Measurements from ENCODE around the gene NCOA4.
"Not testable (repeated sequence)": the region's sequence is repeated elsewhere in the genome, so short reads cannot be mapped to it uniquely, and the experiment has no call there.

Gene NCOA4

DNA sequence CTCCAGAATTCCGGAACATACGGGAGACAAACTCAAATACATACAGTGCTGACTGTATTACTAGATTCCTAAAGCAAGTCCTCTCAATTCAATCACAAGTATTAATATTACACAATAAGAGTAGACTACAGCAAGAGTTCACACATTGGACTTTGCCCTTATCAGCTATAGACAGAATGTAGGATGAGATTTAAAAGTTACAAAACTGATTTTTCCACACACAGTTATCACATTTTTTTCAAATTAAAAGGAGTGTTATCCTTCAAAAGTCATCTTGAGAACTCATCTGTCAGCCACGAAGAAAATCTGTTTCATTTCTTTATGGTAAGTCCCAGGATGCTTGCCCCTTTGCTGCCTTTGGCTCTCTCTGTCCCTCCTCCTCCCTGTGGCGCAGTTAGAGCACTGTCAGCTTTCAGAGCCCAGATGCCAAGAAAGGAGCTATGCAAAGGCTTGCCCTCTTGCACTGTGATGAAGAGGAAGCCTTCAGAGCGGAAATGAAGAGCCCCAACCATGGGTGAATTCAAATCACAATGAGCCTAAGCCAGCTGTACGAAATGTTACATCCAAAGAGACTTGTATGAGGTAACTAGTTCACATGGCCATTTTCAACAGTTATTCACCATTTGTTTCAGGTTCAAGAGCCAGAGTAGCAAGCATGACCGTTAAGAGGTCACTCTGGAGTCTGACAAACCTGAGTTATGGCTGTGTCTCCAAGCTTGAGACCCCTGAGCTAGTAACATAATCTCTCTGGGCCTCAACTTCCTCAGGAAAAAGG is 10.7 kb downstream of the NCOA4 start:
- peak; percentile 35 for DNase-seq (ENCODE audit: low spot score)

DNA sequence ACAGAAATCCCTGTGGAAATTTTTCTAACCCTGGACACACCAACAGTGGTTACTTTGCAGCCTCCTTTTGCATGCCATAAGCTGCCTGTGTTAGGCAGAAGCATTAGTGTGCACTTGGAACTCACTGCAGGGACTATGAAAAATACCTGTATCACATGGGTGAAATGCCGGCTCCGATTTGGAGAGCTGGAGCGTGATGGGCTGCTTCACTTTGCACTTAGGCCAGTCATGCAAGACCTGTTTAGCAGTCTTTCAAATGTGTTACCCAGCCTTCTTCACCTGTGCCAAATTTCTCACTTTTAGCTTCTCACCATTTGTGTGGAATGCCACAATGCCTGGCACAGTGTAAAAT is 11.3 kb downstream of the NCOA4 start:
- peak; percentile 63 for DNase-seq (ENCODE audit: low spot score)

DNA sequence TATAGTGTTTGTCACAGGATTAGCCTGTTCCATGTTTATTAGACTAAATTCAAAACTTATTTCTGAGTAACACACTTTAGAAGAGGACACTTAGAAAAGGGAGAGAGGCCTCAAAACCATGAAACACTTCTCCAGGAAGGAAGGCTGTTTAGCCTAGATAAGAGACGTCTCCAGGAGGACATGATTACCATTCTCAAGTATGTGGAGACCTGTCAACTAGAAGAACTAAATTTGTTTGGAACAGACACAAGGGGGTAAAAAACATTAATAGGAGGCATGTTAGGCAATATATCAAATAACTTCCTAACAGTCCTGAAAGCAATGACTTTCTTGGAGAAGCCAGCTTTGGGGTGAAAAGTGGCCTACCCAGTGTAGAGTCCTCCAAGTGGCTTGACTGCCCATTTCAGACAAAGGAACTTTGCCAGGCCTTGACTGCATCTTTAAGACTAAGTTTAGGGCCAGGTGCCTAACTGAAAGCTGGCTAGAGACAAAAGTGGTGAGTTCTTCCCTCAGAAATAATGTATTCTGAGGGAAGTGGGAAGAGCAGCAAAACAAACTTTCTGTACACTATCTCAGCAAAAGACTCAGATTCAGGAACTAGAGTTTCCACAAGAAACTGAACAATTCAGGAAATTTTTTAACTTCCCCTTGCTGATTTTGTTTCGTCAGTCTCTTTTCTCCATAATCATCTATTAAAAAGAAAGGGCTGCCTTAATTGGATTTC is 11.8 kb downstream of the NCOA4 start:
- DNase-seq (ENCODE audit: low spot score) = no peak

DNA sequence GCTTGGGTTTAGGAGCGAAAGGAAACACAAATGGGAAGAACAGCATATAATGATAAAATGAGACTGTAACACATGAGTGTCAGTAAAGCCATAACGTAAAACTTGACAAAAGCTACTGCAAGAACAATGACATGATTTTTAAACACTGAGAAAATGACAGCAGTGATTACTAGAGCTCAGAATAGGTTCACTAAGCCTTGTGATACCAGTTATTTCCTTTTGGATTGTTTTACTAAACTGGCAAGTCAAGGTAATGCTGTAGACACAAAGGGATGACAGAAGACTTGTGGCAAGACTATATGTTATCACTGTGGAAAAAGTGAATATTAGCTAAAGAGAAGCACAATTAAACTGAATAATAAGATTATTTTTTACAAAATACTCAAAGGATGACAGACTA is 12.7 kb downstream of the NCOA4 start:
- DNase-seq (ENCODE audit: low spot score) = no peak

DNA sequence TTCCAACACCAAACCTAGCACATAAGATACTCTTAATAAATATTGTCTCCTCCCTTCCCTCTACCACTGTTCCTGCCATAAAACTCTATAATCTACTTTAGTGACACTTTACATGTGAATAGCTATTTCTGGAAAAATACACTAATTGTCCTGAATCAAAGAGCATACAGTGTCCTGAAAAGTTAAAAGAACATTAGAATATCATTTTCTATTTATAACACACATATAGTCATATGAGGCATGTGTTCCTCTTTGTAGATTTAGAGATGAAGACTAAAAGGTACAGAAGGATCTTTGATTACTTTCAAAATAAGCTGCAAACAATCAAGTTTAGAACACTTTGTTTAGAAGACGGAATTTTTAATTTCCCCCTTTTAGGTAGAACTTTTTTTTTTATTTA is 13.6 kb downstream of the NCOA4 start:
- DNase-seq (ENCODE audit: low spot score) = no peak

DNA sequence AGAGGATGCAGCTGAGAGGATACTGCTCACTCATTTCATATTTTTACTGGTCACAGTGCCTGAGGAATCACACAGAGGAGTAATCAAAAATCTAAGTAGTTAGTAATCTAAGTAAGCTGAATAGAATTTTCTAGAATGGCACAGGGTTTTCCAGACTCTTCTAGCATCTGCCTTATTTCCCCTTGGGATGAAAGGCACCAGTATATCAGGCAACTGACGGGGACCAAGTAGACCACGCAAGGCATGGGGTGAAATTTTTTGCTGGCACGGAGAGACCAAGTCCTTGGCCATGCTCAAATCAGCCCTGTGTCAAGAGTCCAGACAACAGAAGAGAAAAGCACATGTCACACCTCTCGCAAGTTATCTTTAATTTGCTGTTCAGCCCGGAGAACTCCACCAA is 14.2 kb downstream of the NCOA4 start:
- DNase-seq (ENCODE audit: low spot score) = no peak

DNA sequence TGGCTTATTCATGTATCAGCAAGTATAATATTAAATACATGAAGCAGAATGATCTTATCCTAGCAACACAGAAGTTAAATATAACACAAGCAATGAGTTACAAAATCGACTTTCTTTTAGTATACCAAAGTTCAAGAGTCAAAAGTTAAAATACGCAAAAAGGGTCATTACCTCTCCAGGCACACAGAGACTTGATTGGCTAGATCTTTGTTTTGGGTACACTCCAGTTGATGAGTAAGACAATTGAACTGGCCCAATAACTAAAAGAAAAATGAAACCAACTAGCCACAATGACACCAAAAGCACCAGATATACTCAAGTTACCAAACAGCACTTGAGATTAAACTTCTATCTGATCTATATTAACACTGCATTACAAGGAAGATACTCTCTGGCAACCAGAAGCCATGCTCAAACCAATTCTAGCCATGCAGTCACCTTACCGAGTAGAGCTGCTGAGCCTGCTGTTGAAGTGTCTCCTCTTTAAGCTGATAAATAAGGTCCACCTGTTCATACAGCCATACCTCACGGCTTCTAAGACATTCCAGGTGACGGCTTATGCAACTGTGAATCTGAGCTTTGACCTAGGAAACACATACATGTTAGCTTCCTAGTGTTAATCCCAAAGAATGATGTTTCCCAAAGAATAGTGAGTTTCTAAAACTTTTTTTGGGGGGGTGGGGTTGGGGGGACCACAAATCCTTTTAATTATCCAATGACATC is 15.6 kb downstream of the NCOA4 start:
- DNase-seq (ENCODE audit: low spot score) = no peak

DNA sequence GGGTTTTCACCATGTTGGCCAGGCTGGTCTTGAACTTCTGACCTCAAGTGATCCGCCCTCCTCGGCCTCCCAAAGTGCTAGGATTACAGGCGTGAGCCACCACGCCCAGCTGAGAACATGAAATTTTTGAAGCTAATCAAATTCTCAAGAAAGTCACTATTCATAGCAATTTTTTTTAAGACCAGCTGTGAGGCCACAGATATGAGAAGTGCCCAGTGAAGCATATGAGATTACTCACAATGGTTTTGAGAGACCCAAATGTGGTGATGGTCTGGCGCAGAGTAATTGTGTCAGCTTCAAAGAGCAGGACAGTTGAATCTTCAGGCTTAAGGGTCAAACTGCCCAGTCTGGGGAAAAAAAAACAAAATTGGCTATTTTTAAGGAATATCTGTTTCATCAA is 16.2 kb downstream of the NCOA4 start:
- DNase-seq (ENCODE audit: low spot score) = peak; percentile 37

DNA sequence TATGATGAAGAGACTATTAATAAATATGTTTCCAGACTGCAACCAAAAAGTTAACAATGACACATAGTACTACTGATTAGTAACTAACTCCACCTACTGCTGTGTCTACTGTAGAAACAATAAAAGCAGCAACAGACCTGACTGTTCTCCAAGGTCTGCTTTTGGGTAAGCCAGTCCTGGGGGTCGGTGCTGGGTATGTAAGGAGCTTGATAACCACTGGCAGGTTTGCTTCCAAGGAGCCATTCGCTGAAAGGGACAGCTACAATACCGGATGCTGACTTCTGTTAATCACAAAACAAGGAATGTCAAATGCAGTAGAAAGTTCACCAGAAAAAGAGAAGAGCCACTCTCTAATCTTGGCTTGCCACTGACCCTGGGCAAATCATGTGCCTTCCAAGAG is 17.7 kb downstream of the NCOA4 start:
- no peak for DNase-seq (ENCODE audit: low spot score)

DNA sequence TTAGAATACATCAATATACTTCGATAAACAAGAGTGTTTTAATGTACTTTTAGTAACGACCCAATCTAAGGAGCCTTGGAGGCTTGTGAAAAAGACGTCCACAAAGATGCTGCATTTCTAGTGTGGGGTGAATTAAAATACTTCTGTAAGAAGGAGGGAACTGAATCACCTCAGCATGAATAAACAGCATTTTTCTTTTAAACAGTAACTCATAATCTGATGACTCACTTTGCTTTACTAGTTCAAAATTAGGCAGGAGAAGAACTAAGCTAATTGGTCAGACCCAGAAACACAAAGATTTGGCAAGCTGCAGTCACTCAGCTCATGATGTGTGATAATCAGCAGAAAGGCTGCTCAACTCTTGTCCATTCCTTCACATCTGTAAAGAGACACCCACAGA is 24.2 kb downstream of the NCOA4 start:
- DNase-seq (ENCODE audit: low spot score) = peak; percentile 76

DNA sequence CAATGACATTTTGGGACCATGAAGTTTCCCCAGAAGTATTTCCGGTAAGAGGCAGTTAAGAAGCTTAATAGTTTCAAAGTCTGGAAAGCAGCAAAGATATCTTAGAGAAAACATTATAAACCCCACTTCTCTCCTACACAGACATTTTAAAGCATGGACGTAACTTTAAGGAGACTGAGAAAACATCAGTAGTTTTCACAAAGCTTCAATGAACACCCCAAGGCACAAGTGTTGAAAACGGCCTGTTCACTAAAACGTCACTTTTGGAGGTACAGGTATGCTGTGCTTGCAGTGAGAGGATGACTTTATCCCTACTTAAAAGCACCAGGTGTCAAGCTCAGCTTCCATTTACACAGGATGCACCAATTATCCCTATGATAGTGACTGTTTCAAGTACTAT is 25.0 kb downstream of the NCOA4 start:
- no peak for DNase-seq (ENCODE audit: low spot score)

DNA sequence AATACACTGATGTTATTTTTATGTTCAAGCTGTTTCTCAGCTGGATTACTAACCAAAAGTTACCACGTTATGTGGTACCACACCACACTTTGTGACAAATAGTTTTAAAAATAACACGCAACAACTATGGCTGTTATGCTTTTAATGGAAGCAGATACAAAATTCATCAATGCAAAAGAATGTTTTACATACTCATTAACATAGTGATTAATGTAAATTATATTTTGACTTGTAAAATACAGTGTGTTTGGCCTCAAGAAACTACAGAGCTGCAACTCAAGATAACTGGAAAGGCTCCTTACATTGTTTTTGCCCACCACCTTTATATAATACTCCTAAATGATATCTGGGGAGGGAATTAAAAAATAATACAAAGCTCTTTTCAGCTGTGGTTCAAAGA is 25.5 kb downstream of the NCOA4 start:
- no peak for DNase-seq (ENCODE audit: low spot score)

DNA sequence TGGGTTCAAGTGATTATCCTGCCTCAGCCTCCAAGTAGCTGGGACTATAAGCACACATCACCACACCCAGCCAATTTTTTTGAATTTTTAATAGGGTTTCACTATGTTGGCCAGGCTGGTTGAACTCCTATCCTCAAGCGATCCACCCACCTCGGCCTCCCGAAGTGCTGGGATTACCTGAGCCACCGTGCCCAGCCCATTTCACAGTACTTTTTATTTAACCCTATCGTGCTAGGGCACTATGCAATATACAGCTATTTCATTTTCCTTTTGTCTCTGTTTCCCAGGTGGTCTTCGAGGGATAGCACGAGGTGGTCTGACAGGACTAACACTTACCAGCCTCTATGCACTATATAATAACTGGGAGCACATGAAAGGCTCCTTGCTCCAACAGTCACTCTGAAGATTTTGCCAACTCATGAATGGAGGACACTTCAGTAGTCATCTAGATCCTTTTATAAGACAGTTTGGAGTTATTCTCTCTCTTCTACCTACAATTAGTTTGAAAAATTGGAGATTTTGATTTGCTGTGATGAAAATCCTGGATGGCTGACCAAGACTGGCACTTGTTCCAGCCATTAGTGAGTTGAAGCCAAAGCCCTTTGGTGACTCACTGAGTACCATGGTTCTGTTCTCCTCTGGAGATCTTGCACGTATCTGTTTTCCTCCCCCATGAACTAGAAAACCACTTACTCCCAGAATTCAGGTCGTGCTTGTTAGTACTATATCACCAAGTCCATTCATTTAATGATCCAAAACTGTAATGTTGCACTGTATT is 27.3 kb downstream of the NCOA4 start:
- DNase-seq (ENCODE audit: low spot score) = no peak

DNA sequence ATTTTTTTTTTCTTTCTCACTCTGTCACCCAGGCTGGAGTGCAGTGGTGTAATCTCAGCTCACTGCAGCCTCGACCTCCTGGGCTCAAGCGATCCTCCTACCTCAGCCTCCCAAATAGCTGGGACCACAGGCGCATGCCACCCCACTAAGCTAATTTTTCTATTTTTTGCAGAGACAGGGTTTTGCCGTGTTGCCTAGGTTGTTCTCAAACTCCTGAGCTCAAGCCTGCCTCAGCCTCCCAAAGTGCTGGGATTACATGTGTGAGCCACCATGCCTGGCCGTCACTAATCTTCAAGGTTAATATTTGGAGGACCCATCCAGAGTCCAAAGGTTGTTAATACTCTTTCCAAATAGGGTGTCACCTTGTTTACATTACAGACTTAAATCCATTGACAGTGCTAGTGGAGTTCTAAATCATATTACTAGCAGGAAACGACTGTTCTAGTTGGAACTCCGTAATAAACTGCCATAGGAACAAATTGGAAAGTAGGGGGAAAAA is 28.2 kb downstream of the NCOA4 start:
- not testable (repeated sequence) for DNase-seq (ENCODE audit: low spot score)

DNA sequence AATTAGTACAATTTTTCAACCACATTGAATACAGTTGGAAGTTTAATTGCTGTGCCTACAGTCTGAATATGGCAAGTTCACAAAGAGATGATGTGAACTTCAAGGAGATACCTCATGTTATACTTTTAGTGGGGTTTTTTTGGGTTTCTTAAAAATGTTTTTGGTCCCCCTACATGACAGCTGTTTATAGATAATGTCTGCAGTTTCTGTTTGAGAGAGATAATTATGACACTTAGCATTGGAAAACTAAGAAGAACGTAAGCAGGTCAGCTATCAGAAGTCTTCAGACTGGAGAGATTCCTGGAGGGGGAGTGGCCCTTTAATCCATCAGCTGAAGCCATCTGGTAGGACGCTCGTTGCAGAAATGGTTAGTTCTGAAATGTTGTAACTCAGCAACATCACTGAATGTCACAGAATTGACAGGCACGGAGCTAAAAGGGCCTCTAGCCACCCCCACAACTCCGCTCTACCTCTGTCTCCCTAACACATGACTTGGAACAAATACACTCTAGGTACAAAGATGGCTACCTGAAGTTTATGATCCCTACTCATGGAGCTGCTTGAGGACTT is 29.2 kb downstream of the NCOA4 start:
- no peak for DNase-seq (ENCODE audit: low spot score)

DNA sequence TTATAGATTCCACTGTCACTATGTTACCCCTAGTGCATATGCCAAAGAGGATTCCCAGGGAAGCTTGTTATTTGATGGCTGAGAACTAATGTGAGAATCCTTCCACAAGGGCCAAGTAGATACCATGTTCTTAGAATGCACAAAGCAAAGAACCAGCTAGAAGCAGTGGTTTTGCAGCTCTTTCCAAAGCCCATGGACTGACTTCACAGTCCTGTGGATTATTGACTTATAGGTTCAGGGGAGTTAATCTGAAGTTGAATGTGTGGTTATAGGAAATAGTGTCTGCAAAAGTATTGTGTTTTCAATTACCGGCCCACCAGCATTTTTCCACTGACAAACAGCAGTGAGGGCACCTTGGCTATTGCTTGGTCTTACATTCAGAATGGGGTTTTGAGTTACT is 29.9 kb downstream of the NCOA4 start:
- DNase-seq (ENCODE audit: low spot score) = no peak

DNA sequence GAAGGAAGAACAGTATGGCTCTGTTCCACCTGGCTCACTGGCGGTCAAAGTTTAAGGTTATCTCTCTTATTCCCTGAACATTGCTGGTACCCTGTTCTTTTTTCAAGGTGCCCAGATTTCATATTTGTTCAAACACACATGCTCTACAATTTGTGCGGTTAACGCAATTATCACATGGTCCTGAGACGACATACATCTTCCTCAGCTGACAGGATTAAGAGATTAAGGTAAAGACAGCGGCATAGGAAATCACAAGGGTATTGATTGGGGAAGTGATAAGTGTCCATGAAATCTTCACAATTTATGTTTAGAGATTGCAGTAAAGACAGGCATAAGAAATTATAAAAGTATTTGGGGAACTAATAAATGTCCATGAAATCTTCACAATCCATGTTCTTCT is 30.5 kb downstream of the NCOA4 start:
- not testable (repeated sequence) for DNase-seq (ENCODE audit: low spot score)

DNA sequence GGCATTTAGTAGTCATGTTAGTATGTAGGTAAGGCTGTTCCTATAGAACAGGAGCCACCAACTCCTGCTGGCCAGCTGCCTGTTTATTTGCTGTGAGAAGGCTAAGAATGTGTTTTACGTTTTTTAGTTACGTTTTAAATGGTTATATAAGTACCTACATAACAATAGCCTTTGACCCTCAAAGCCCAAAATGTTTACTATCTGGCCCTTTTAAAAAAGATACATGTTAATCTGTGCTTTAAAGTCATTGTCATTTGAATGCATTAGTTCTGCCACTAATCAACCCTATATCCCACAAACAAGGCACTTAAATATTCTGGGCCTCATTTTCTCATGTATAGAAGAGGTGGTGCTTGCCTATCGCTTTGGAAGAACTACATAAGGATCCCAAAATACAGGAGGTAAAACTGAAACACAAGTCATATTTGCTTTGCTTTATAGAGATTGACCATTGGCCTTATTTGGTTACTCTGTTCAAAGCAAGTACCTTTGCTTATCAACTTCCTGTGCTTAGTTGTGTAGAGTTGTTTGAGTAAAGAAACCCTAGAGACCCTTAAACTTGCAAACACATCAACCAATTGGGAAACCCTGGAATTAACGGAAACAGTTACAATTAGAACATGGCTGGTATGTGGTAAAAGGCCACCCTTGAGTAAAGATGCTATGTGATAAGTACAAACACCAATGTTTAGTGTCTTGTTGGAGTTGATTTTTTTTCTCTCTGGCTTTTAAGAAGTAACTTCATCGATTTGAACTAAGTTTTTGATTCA is 32.2 kb downstream of the NCOA4 start:
- DNase-seq (ENCODE audit: low spot score) = no peak

DNA sequence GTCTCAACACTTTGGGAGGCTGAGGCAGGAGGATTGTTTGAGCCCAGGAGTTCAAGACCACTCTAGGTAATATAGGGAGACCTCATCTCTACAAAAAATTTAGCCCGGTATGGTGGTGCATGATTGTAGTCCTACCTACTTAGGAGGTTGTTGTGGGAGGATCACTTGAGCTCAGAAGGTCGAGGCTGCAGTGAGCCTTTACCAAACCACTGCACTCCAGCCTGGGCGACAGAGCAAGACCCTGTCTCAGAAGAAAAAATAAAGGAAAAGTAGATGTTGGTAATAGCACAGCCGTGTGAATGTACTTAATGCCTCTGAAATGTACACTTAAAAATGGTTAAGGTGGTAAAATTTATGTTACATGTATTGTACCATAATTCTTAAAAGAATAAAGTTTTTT is 32.9 kb downstream of the NCOA4 start:
- no peak for DNase-seq (ENCODE audit: low spot score)

DNA sequence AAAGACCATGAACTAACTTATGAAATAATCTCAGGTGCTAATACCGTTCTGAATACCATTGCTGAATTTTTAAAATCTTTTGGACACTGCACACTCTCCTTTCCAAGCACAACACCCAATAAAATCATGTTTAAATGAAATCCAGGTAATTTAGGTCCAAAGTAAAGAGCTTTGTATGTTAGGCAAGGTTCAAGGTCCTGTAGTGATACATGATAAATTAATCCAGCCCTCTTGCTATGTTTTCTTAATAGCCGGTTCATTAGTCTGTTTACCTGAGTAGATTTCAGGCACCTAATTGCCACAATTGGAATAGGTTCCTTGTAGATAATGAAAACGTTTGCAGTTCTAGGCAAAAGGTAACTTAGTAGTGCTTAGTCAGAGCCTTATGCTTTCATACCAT is 44.8 kb downstream of the NCOA4 start:
- DNase-seq (ENCODE audit: low spot score) = not testable (repeated sequence)

DNA sequence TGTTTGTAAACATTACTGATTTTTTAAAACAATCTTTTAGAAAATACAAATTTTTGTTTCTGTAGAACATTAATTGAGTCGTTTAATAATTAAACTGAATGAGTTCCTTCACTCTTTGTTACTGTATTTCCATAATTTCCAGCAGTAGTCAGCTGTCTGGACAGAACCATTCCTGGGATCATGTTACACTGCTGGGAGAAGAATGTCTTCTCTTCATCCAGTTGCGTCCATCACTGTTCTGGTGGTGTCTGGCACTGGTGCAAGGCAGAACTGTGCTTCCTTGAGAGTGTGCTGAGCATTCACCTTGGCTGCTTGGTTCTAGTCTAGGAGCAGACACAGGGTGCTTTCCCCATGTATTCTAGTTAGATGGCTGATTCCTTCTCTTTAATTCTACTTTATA is 46.0 kb downstream of the NCOA4 start:
- peak; percentile 64 for DNase-seq (ENCODE audit: low spot score)

Data from kidney tubule cell (primary cell).